Choroid plexus epithelial cell (primary cell): ENCODE measurements around the gene INCENP.

Experiments used
- DNase-seq: peaks from one replicate; pipeline ENCODE4 v3.0.0-alpha.2; 2010; ENCODE audit warnings: low read depth
- H3K4me3 ChIP-seq: 2 replicates; pipeline ENCODE4 v1.5.1; 2011; ENCODE audit warnings: low read depth, mild to moderate bottlenecking, control low read depth, low read length, moderate library complexity
- CTCF ChIP-seq: conservative IDR thresholded peaks from 2 replicates; pipeline ENCODE4 v1.5.1; 2011; ENCODE audit warnings: low read depth, mild to moderate bottlenecking, control low read depth, inconsistent platforms, low read length, moderate library complexity

The INCENP gene

GRCh38 chr11:62129590-62130282 lies 5.9 kb downstream of the INCENP start:
- DNase-seq, result no peak
- no peak overlapping the region for H3K4me3 ChIP-seq
- TF ChIP-seq CTCF, result no peak

- no peak overlapping the region for H3K4me3 ChIP-seq
- TF ChIP-seq CTCF, result no peak
- no peak for DNase-seq
These were observed 6.7 kb downstream of the INCENP start for GRCh38 chr11:62130283-62131169.

- no peak overlapping the region for H3K4me3 ChIP-seq
- TF ChIP-seq CTCF, result no peak
- no peak for DNase-seq
These were observed 7.3 kb downstream of the INCENP start for GRCh38 chr11:62131170-62131464.

DNA sequence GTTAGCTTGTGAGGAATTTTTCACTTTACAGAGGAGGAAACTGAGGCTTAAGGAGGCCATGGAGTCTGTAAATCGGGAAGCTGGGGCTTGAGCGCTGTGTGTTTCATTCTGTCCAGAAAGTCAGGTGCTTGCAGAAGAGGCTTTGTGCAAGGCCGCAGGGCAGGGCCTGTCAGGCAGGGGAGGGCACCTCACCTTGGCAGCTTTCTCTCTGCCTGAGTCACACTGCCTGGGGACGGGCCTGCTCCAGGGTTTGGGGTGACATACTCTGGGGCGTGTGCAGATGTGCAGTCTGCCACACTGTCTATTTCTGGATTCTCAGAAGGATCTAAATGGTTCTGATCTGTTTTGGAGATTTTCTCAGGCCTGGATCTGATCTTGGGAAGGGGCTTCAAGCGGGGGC lies 8.4 kb downstream of the INCENP start:
- H3K4me3 ChIP-seq, result no peak overlapping the region
- TF ChIP-seq CTCF, result no peak
- DNase-seq, result no peak

- TF ChIP-seq CTCF, result no peak
- no peak overlapping the region for H3K4me3 ChIP-seq
- DNase-seq, result no peak
These were observed 9.0 kb downstream of the INCENP start for GRCh38 chr11:62132689-62133293.

DNA sequence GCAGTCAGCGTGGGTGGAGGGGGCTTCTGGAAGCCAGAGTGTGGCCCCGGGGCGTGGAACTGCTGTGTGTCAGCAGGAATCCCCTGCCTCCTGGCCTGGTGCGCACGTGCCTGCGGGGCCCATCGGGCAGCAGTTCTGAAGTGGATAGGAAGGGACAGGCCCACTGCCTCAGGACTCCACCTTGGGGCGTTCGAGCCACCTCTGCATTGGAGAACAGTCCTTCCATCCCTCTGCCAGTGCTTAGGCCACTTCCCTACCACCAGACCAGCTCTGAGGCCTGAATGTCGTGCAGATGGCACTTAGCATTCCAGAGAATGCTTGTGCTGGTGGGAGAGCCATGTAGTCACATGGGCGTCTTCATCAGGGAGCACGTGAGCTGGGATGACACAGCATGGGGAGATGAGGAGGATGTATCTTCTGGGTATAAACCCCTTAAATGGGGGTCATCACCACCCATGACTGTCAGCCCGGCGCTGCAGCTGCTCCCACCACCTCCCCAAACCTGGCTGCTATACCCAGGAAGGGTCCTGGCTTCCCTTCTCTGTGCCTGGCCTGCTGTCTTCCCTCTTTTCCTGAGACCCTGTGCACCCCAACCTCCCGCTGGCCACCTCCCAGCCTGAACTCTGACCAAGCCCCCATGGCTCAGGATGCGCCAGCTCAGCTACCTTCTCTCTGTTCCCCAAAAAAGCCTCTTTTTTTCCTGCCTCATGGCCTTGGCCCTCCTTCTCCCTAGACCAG lies 9.7 kb downstream of the INCENP start:
- DNase-seq, result no peak
- no peak overlapping the region for H3K4me3 ChIP-seq

More for the DNA sequence above, 9.7 kb downstream of the INCENP start:
- no peak for TF ChIP-seq CTCF
